HUES48 (cell line): ENCODE results near the gene NCOA1.
"Not testable (repeated sequence)": the region's sequence is repeated elsewhere in the genome, so short reads cannot be mapped to it uniquely, and the experiment has no call there.

Source experiments
- H3K27ac ChIP-seq: one replicate; pipeline ENCODE4 v1.7.0; 2013; ENCODE audit warnings: low read depth, low read length, inconsistent platforms
- H3K27me3 ChIP-seq: 2 replicates; pipeline ENCODE4 v1.6.1; 2013; ENCODE audit warnings: mild to moderate bottlenecking, low read length; ENCODE audit not compliant: control insufficient read depth, insufficient read depth
- H3K36me3 ChIP-seq: 2 replicates; pipeline ENCODE4 v1.6.1; 2013; ENCODE audit warnings: low read length; ENCODE audit not compliant: control insufficient read depth, insufficient read depth
- H3K4me1 ChIP-seq: 2 replicates; pipeline ENCODE4 v1.6.1; 2013; ENCODE audit warnings: mild to moderate bottlenecking, low read length; ENCODE audit not compliant: control insufficient read depth, insufficient read depth
- H3K4me3 ChIP-seq: 2 replicates; pipeline ENCODE4 v1.5.1; 2013; ENCODE audit warnings: mild to moderate bottlenecking, low read depth, low read length
- H3K9ac ChIP-seq: 2 replicates; pipeline ENCODE4 v1.6.1; 2013; ENCODE audit warnings: mild to moderate bottlenecking, low read depth, low read length, moderate library complexity
- H3K9me3 ChIP-seq: 2 replicates; pipeline ENCODE4 v1.6.1; 2013; ENCODE audit warnings: low read length; ENCODE audit not compliant: control insufficient read depth, insufficient read depth

Gene NCOA1

DNA sequence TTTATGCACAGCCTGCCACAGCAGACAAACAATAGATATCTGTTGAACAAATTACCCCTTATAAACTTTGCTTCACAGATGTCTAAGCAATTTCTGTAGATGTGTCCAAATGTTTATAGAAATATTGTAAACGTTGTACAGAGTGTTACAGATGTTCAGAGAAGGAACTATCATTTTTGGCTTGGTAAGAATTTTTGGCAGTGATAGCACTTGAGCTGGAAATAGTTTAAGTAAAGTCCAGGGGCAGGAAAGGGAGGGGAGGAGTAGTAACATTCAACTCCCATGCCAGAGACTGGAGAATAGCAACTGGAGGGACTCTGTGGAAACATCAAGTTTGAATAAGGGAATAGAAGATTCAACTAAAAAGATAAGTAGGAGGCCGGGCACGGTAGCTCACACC, 297.8 kb downstream of the NCOA1 start:
- H3K4me3 ChIP-seq: no peak overlapping the region
- peaks cover 21% of the 10 kb centered on the region; the same call in 1 of the 2 replicates for H3K4me1 ChIP-seq
- H3K27ac ChIP-seq: no peak overlapping the region
- no peaks in the 10 kb centered on the region for H3K27me3 ChIP-seq
- H3K9me3 ChIP-seq: no peaks in the 10 kb centered on the region
- H3K36me3 ChIP-seq: peaks cover 5% of the 10 kb centered on the region; the same call in 1 of the 2 replicates
- no peak overlapping the region for H3K9ac ChIP-seq

DNA sequence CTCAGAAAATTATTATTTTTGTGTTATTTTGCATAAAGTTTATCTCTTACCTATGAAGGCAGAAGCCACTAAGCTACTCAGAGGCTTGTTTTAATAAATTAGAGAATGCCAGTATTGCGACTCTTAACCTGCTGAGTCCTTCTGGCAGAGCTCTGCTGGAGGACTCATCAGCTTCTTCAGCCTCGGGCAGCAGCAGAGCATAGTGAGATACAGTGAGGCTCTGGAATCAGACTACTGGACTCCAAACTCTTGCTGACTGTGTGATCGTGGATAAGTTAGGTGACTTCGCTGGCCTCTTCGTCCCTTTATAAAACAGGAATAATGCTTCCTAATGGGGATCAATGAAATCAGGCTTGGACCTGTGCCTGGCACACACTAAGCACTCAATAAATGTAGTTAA, 300.4 kb downstream of the NCOA1 start:
- Histone ChIP-seq H3K4me1 (peaks cover 34% of the 10 kb centered on the region), H3K4me3 (peak overlapping the region; percentile 86), H3K27me3 (no peaks in the 10 kb centered on the region), H3K27ac (peak overlapping the region; percentile 16), H3K9ac (no peak overlapping the region), H3K9me3 (no peaks in the 10 kb centered on the region), H3K36me3 (peaks cover 19% of the 10 kb centered on the region)

GRCh38 chr2:24792542-24792873, 301.5 kb downstream of the NCOA1 start:
- peak overlapping the region; percentile 99 for H3K9ac ChIP-seq
- peak overlapping the region; percentile 86 for H3K4me3 ChIP-seq

DNA sequence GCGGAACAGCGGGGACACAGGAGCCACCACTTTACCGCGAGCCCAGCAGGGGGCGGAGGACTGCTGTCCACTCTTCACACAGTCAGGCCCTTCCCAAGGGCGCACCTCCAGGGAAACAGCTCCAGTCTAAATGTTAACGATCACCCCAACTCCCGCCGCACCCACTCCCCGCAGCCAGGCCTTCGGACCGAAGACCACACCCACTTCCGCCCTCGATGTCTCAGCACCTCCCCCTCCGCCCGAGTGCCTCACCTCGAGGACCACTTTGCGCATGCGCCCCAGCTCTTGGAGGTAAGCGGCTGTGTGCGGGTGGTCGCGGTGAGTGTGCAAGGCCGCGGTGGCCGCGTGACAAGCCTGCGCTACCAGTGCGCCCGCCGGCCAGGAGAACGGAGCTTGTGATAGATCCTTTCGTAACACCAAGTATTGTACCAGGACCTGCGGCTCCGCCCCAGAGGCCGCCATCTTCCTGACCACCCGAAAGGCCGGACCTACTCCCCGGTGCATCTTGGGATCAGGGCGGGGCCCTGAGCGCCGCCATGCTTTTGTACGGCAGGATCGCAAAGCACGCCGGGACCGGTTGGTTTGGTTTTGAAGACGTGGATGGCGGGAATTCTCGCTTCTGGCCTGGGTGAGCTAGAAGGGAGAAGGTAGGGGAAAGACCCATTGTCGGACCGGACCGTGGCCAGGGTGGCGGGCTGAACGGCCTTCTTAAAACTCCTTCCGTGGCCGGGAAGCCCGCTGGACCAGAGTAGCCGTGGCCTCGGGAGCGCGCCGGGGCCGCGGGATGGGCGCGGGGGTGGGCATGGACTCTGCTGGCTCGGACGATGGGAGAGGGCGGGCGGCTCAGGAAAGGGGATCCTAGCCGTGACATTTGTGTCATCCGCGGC, 302.1 kb downstream of the NCOA1 start, which contains the start of the genes CENPO and PTRHD1:
Gene CENPO, plus strand, starts transcription at position 552 of the 887 bp plus-strand sequence. CDS start 495 bp downstream, outside the sequence.
Gene PTRHD1, minus strand, starts transcription at position 518 of the 887 bp plus-strand sequence. Its CDS starts 14 bp downstream, at position 504.
- Histone ChIP-seq H3K36me3 (peaks cover 32% of the 10 kb centered on the region), H3K9me3 (no peaks in the 10 kb centered on the region), H3K27me3 (no peaks in the 10 kb centered on the region), H3K9ac (peak within 1 kb of the TSS; percentile 99), H3K4me1 (peaks cover 34% of the 10 kb centered on the region), H3K27ac (peak within 1 kb of the TSS; percentile 96), H3K4me3 (peak within 1 kb of the TSS; percentile 86)

More at GRCh38 chr2:24792542-24792873, 301.5 kb downstream of the NCOA1 start:
- Histone ChIP-seq H3K9me3 (no peaks in the 10 kb centered on the region), H3K36me3 (peaks cover 26% of the 10 kb centered on the region), H3K27ac (peak overlapping the region; percentile 96), H3K27me3 (no peaks in the 10 kb centered on the region), H3K4me1 (peaks cover 34% of the 10 kb centered on the region)

- H3K27ac ChIP-seq: peak overlapping the region; percentile 96
- peak overlapping the region; percentile 99 for H3K9ac ChIP-seq
- H3K4me1 ChIP-seq: peaks cover 34% of the 10 kb centered on the region
- peaks cover 32% of the 10 kb centered on the region for H3K36me3 ChIP-seq
- H3K4me3 ChIP-seq: peak overlapping the region; percentile 86
- H3K27me3 ChIP-seq: no peaks in the 10 kb centered on the region
- no peaks in the 10 kb centered on the region for H3K9me3 ChIP-seq
These were observed 302.8 kb downstream of the NCOA1 start for GRCh38 chr2:24793761-24794435.

- Histone ChIP-seq H3K9ac (no peak overlapping the region), H3K27me3 (no peaks in the 10 kb centered on the region), H3K27ac (no peak overlapping the region), H3K4me1 (peaks cover 13% of the 10 kb centered on the region), H3K4me3 (no peak overlapping the region), H3K9me3 (no peaks in the 10 kb centered on the region), H3K36me3 (peaks cover 40% of the 10 kb centered on the region)
These were observed 306.6 kb downstream of the NCOA1 start for GRCh38 chr2:24797644-24798043.

DNA sequence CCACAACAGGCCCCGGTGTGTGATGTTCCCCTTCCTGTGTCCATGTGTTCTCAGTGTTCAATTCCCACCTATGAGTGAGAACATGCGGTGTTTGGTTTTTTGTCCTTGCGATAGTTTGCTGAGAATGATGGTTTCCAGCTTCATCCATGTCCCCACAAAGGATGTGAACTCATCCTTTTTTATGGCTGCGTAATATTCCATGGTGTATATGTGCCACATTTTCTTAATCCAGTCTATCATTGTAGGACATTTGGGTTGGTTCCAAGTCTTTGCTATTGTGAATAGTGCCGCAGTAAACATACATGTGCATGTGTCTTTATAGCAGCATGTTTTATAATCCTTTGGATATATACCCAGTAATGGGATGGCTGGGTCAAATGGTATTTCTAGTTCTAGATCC, 309.4 kb downstream of the NCOA1 start:
- peaks cover 30% of the 10 kb centered on the region for H3K36me3 ChIP-seq
- H3K9ac ChIP-seq, H3K4me3 ChIP-seq, H3K27me3 ChIP-seq, H3K27ac ChIP-seq, H3K9me3 ChIP-seq, H3K4me1 ChIP-seq: not testable (repeated sequence)

DNA sequence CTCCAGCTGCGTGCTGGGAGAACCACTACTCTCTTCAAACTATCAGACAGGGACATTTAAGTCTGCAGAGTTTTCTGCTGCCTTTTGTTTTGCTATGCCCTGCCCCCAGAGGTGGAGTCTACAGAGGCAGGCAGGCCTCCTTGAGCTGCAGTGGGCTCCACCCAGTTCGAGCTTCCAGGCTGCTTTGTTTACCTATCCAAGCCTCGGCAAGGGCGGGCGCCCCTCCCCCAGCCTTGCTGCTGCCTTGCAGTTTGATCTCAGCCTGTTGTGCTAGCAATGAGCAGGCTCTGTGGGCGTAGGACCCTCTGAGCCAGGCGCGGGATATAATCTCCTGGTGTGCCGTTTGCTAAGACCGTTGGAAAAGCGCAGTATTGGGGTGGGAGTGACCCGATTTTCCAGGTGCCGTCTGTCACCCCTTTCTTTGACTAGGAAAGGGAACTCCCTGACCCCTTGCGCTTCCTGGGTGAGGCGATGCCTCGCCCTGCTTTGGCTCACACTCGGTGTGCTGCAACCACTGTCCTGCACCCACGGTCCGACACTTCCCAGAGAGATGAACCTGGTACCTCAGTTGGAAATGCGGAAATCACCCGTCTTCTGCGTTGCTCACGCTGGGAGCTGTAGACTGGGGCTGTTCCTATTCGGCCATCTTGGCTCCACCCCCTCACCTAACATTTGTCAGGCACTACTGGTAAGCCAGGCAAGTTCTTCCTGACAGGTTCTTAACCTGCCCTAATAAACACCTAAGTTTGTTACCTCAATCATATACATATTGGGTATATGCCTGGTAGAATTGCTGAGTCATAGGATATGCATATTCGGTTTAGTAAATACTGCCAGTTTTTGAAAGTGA, 315.0 kb downstream of the NCOA1 start:
- Histone ChIP-seq H3K4me3 (peak overlapping the region; percentile 29; the same call in 1 of the 2 replicates), H3K36me3 (peaks cover 24% of the 10 kb centered on the region)
- not testable (repeated sequence) for H3K27me3 ChIP-seq, H3K27ac ChIP-seq, H3K9ac ChIP-seq, H3K4me1 ChIP-seq, H3K9me3 ChIP-seq

DNA sequence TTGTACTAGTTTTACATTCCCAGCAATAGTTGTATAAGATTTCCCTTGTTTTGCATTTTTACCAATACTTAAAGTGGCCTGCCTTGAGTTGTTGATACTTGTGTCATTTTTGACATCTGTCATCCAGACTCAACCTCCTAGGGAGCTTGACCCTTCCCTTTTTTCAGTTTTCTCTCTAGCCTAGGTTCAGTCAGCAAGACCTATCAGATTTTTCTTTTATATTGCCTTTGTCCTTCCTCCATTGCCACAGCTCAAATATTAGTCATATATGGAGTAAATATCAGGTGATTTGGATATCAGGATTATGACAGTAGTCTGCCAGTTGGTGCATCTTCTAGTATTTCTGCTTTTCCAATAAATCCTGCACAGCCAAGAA, 315.6 kb downstream of the NCOA1 start:
- peaks cover 24% of the 10 kb centered on the region for H3K36me3 ChIP-seq
- H3K27me3 ChIP-seq: no peaks in the 10 kb centered on the region
- no peaks in the 10 kb centered on the region for H3K4me1 ChIP-seq
- H3K9me3 ChIP-seq: peaks cover 9% of the 10 kb centered on the region; the same call in 1 of the 2 replicates
- H3K4me3 ChIP-seq: peak overlapping the region; percentile 29; the same call in 1 of the 2 replicates
- no peak overlapping the region for H3K9ac ChIP-seq
- H3K27ac ChIP-seq: no peak overlapping the region

GRCh38 chr2:24809316-24810007, 318.4 kb downstream of the NCOA1 start:
- Histone ChIP-seq H3K27me3 (no peaks in the 10 kb centered on the region), H3K9ac (no peak overlapping the region), H3K36me3 (peaks cover 34% of the 10 kb centered on the region), H3K27ac (no peak overlapping the region), H3K4me1 (peaks cover 5% of the 10 kb centered on the region; the same call in 1 of the 2 replicates), H3K4me3 (no peak overlapping the region), H3K9me3 (peaks cover 9% of the 10 kb centered on the region; the same call in 1 of the 2 replicates)
